ENCODE data around the gene XNDC1N. TPM values are rescaled to one million over a fixed set of nuclear protein-coding genes. Genes with fewer than 3 reads are reported as not detected.
"Not testable (repeated sequence)": the region's sequence is repeated elsewhere in the genome, so short reads cannot be mapped to it uniquely, and the experiment has no call there.

Gene XNDC1N
- total RNA-seq, 2 donors from 2014 or later, result 3.8 to 5.5 TPM

GRCh38 chr11:71935338-71935925 is 7.0 kb upstream of the XNDC1N start:
- ATAC-seq, result no peak
- intact Hi-C loops (cut with DNase I), result no loop called here
- DNase-seq, result no peak

GRCh38 chr11:71934213-71934612 is 5.8 kb upstream of the XNDC1N start:
- ATAC-seq, result no peak
- no peak for DNase-seq
- intact Hi-C loops (cut with DNase I), result no loop called here

- intact Hi-C loops (cut with DNase I), result no loop called here
- DNase-seq, result no peak
- ATAC-seq, result no peak
Observed at GRCh38 chr11:71933141-71933933, 4.9 kb upstream of the XNDC1N start.

GRCh38 chr11:71931245-71931602 is 2.8 kb upstream of the XNDC1N start:
- no peak for ATAC-seq
- DNase-seq, result no peak
- intact Hi-C loops (cut with DNase I), result no loop called here

GRCh38 chr11:71930556-71931244 is 2.3 kb upstream of the XNDC1N start:
- intact Hi-C loops (cut with DNase I), result no loop called here

GRCh38 chr11:71929491-71929890 is 1.1 kb upstream of the XNDC1N start:
- no peak for ATAC-seq
- DNase-seq, result no peak
- intact Hi-C loops (cut with DNase I), result no loop called here

More at GRCh38 chr11:71930556-71931244, 2.3 kb upstream of the XNDC1N start:
- ATAC-seq, result no peak
- DNase-seq, result no peak

- intact Hi-C loops (cut with DNase I), result no loop called here
- peak; percentile 99 to 100 for ATAC-seq
- peak; percentile 99 for DNase-seq
Observed at GRCh38 chr11:71928737-71929443, 496 bp upstream of the XNDC1N start, which contains the start of gene RNF121. Gene RNF121 (plus strand): TSS chr11:71929046. CDS start chr11:71929062, 16 bp downstream.

GRCh38 chr11:71917646-71918140 is 10.7 kb downstream of the XNDC1N start:
- ATAC-seq (no peak), DNase-seq (no peak)
- intact Hi-C loops (cut with DNase I), result no loop called here

- ATAC-seq (no peak), DNase-seq (no peak)
- intact Hi-C loops (cut with DNase I), result no loop called here
Observed at GRCh38 chr11:71914617-71915189, 13.7 kb downstream of the XNDC1N start.

- intact Hi-C loops (cut with DNase I), result no loop called here
- DNase-seq (no peak), ATAC-seq (no peak)
Observed at GRCh38 chr11:71913756-71914526, 14.5 kb downstream of the XNDC1N start.

- DNase-seq; ATAC-seq; intact Hi-C loops (cut with DNase I): not testable (repeated sequence)
Observed at GRCh38 chr11:71911986-71912340, 16.4 kb downstream of the XNDC1N start.

- DNase-seq; ATAC-seq; intact Hi-C loops (cut with DNase I): not testable (repeated sequence)
Observed at GRCh38 chr11:71911321-71911985, 16.9 kb downstream of the XNDC1N start.

GRCh38 chr11:71910775-71911174 is 17.6 kb downstream of the XNDC1N start:
- ATAC-seq; DNase-seq; intact Hi-C loops (cut with DNase I): not testable (repeated sequence)

- intact Hi-C loops (cut with DNase I), result no loop called here
- ATAC-seq (no peak), DNase-seq (no peak)
Observed at GRCh38 chr11:71908218-71908617, 20.2 kb downstream of the XNDC1N start.

GRCh38 chr11:71901137-71901536 is 27.3 kb downstream of the XNDC1N start:
- intact Hi-C loops (cut with DNase I); DNase-seq; ATAC-seq: not testable (repeated sequence)

GRCh38 chr11:71895961-71896360 is 32.4 kb downstream of the XNDC1N start:
- DNase-seq (no peak), ATAC-seq (no peak)
- intact Hi-C loops (cut with DNase I), result no loop called here

GRCh38 chr11:71889181-71889872 is 39.1 kb downstream of the XNDC1N start:
- DNase-seq; intact Hi-C loops (cut with DNase I); ATAC-seq: not testable (repeated sequence)
